GM12801 (cell line): ENCODE results near the gene MYOCOS.

Experiments used
- TF ChIP-seq, protein P1 (sequence below): IDR thresholded peaks from one replicate; pipeline ENCODE4 v1.5.1; 2011; ENCODE audit warnings: control low read depth; ENCODE audit not compliant: insufficient read length; ENCODE audit errors: extremely low read depth

The MYOCOS gene

DNA sequence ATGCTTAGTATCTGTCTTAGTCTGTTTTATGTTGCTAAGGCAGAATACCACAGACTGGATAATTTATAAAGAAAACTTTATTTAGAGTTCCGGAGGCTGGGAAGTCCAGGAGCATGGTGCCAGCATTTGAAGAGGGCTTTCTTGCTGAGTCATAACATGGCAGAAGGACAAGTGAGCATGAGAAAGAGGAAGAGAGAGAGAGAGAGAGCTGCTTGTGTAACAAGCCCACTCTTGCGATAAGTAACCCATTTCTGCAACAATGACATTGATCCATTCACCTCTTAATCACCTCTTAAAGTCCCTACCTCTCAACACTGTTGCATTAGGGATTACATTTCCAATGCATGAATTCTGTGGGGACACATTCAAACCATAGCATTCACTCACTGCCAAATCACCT is 11.7 kb upstream of the MYOCOS start:
- TF ChIP-seq, protein P1, sequence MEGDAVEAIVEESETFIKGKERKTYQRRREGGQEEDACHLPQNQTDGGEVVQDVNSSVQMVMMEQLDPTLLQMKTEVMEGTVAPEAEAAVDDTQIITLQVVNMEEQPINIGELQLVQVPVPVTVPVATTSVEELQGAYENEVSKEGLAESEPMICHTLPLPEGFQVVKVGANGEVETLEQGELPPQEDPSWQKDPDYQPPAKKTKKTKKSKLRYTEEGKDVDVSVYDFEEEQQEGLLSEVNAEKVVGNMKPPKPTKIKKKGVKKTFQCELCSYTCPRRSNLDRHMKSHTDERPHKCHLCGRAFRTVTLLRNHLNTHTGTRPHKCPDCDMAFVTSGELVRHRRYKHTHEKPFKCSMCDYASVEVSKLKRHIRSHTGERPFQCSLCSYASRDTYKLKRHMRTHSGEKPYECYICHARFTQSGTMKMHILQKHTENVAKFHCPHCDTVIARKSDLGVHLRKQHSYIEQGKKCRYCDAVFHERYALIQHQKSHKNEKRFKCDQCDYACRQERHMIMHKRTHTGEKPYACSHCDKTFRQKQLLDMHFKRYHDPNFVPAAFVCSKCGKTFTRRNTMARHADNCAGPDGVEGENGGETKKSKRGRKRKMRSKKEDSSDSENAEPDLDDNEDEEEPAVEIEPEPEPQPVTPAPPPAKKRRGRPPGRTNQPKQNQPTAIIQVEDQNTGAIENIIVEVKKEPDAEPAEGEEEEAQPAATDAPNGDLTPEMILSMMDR: no peak

DNA sequence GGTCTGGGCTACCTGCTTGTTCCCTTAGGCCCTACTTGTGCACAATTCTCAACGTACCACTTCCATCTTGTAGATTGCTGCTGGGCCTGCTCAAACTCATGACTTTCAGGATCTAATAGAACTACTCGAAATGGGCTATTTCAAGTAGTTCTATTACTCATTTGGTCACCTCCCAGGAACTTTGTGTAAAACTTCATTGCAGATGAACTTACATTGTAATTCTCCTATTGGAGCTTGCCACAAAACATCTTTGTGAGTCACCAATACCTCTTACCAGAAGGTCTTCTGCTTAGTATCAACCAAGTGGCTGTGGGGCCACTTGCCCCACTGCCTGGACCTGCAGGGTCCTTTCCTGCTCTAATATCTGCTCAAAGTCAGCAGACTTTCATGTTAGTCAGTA is 10.7 kb upstream of the MYOCOS start:
- TF ChIP-seq, protein P1: no peak

DNA sequence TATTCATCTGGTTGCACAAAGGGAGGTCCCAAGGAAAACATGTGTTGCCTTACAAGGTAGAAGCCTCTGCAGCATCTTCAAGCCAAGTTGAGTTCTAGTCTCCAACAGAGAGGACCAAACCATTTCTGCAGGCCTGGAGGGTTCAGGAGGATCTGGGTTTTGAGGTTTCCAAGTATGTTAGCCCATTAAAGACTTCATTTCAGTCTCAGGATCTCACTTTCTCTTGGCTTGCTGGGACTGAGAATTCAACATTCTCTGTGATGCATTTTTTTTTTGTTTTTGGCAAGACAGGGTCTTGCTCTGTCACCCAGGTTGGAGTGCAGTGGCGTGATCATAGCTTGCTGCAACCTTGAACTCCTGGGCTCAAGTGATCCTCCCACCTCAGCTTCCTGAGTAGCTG is 8.8 kb upstream of the MYOCOS start:
- TF ChIP-seq, protein P1: no peak

DNA sequence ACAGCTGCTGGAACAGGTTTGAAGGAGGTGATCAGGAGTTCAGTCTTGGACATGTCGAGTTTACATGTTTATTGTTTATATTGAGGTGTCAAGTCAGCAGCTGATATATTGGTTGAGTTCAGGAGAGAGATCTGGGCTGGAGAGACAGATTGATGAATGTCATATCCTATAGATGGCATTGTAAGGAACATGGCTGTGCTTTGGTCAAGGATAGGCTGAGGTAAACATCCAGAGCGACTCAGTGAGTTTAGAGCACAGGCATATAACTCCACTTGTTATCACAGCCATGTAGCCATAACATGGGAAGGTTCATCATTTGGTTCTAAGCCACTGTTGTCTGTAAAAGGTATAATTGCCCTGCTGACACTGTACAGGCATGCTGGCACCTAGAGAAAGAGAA is 5.5 kb upstream of the MYOCOS start:
- TF ChIP-seq, protein P1: no peak

DNA sequence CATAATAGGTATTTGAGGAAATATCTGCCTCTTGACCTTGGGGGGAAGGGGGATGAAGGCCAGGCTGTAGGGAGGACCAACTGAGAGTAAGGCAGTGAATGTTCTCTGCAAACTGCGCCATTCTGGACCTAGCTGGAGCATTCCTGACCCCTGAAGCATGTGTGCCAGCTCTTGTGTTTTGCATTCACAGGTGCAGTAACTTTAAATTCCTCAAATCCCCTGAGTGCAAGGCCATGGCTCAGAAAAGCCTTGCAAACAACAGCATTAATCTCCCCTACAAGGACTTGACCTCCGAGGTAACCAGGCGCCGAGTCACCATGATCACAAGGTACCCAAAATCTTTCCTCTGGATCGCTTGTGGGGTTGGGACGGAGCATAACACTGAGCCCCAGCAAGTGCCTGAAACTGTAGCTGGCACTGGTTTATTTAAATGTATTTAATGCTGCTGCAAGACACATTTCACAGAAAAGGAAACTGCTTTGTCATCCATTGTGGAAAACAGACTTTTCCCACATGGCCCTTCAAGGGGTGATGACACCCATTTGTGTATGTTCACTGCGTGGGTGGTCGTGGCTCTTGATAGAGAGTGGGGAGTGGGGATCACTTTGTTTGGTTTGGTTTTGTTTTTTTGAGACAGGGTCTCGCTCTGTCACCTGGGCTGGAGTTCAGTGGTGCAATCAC is 1.7 kb downstream of the MYOCOS start:
- TF ChIP-seq, protein P1: no peak

DNA sequence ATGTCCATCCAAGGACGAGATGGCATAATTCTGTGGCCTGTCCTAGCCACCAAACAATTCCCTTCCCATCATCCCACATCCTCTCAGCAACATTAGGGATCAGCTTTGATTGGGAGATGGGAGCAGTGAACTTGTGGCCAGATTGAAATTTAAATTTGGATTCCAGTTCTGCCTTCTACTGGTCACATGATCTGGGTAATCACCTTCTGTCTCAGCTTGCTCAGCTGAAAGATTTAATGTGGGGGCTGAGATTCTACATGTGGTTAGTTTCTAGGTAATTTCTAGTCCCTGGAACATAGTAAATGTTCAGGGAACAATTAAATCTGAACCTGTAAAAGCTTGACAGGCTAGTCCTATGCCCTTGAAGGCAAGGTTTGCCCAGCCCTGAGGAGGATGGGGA is 3.2 kb downstream of the MYOCOS start:
- TF ChIP-seq, protein P1: no peak

DNA sequence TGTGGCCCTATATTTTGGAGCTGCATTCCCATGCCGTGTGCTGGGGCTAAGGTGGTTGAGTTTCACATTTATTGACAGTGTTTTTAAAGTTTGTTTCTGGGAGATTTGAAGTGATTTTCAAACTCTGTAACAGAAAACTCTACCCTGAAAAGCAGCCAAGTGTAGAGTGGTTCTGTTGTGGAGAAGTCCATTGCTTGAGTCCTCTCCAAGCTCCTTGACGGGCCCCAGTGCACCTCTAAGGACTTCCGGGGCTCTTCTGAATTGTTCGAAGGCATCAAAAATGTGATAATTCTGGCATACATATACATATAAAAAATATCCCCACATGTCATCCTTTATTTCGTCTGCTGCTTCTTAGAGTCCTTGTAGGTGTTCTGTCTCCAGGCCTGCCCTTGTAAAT is 5.0 kb downstream of the MYOCOS start:
- TF ChIP-seq, protein P1: no peak
